GM12878 (cell line): ENCODE measurements around the gene MAP1A. TPM values are rescaled to one million over a fixed set of nuclear protein-coding genes. Genes with fewer than 3 reads are reported as not detected.

Source experiments
- ATAC-seq: fragments of 200-7000 bp; cut with Tn5 transposase; 3 replicates; pipeline ENCODE4 v1.9.1; 2020; ENCODE audit warnings: mild to moderate bottlenecking, moderate library complexity
- BruUV-seq: library from RNA; stranded (reverse); fragments of 400-500 nt; replicated peaks from 2 replicates; lab custom pipeline; 2021; lab: Mats Ljungman, UMichigan
- CTCF ChIA-PET: fragments of 300-600 bp; sonication (Branson Sonifier 250); formaldehyde crosslinking; extraction: SDS; loops from one replicate; lab custom pipeline; 2021; ENCODE audit warnings: inconsistent platforms; lab: Yijun Ruan, JAX
- POLR2A ChIA-PET: fragments of 350-600 bp; formaldehyde crosslinking; extraction: SDS; loops from one replicate; lab custom pipeline; 2021; ENCODE audit warnings: inconsistent platforms; lab: Charles Lee
- RAD21 ChIA-PET: fragments of 300-600 bp; sonication (Branson Sonifier 250); formaldehyde crosslinking; loops from one replicate; lab custom pipeline; 2023; ENCODE audit warnings: antibody characterized with exemption; ENCODE audit not compliant: unreplicated experiment; lab: Charles Lee
- SMC1A ChIA-PET: fragments of 300-600 bp; sonication (Branson Sonifier 250); formaldehyde crosslinking; loops from one replicate; lab custom pipeline; 2023; ENCODE audit not compliant: unreplicated experiment, uncharacterized antibody; lab: Charles Lee
- DNase-seq: peaks from one replicate; pipeline ENCODE4 v3.0.0-alpha.2; 2011; ENCODE audit warnings: low read depth, low spot score
- FAIRE-seq: peaks from 3 replicates; lab custom pipeline; 2011; peaks lifted over from hg19 to GRCh38; lab: Jason Lieb, UNC
- H2AFZ ChIP-seq: 2 replicates; pipeline ENCODE4 v1.6.0; 2011; ENCODE audit warnings: low read depth, low read length, control low read depth; ENCODE audit not compliant: control insufficient read depth
- H3K27ac ChIP-seq: 2 replicates; pipeline ENCODE4 v1.5.1; 2011; ENCODE audit warnings: control low read depth; ENCODE audit not compliant: control insufficient read depth, insufficient read depth
- H3K27me3 ChIP-seq, 2 experiments: replicated peaks in 1 of 2; 2 replicates each; pipeline versions ENCODE4 v1.6.0 to v1.6.1; 2011; ENCODE audit warnings: low read length in 1 of 2; ENCODE audit not compliant: control insufficient read depth in 2 of 2, insufficient read depth in 2 of 2
- H3K36me3 ChIP-seq, 2 experiments: 2 replicates each; pipeline ENCODE4 v1.5.1; 2011; ENCODE audit warnings: low read length in 1 of 2; ENCODE audit not compliant: control insufficient read depth in 2 of 2, insufficient read depth in 2 of 2
- H3K4me1 ChIP-seq: 2 replicates; pipeline ENCODE4 v1.6.1; 2011; ENCODE audit warnings: mild to moderate bottlenecking, low read length, moderate library complexity, mixed read lengths; ENCODE audit not compliant: control insufficient read depth, insufficient read depth
- H3K4me2 ChIP-seq: 2 replicates; pipeline ENCODE4 v1.6.0; 2011; ENCODE audit warnings: control low read depth; ENCODE audit not compliant: control insufficient read depth, insufficient read depth
- H3K4me3 ChIP-seq: fragments of 200-600 bp; sonication (generic); 2 replicates; pipeline ENCODE4 v1.5.1; 2016
- H3K79me2 ChIP-seq: 2 replicates; pipeline ENCODE4 v1.6.0; 2011; ENCODE audit warnings: low read length; ENCODE audit not compliant: control insufficient read depth, insufficient read depth
- H3K9ac ChIP-seq: 2 replicates; pipeline ENCODE4 v1.8.0; 2011; ENCODE audit warnings: low read length, control low read depth, mixed read lengths; ENCODE audit not compliant: control insufficient read depth, insufficient read depth
- H3K9me3 ChIP-seq: replicated peaks from 3 replicates; pipeline ENCODE4 v1.5.1; 2011; ENCODE audit warnings: mild to moderate bottlenecking, low read length; ENCODE audit not compliant: control insufficient read depth, insufficient read depth
- H4K20me1 ChIP-seq: 2 replicates; pipeline ENCODE4 v1.6.0; 2011; ENCODE audit not compliant: control insufficient read depth, insufficient read depth
- CBX5 ChIP-seq: sonication (generic); IDR thresholded peaks from 2 replicates; pipeline ENCODE4 v1.6.1; 2016; ENCODE audit warnings: low read depth, moderate library complexity, mild to moderate bottlenecking, inconsistent platforms
- CEBPB ChIP-seq, 2 experiments: fragments of 150-350 bp in 1 of 2; IDR thresholded peaks; 2 replicates each; pipeline ENCODE4 v1.6.1; 2012 to 2014; ENCODE audit warnings: low read depth in 2 of 2, low read length in 2 of 2, borderline replicate concordance in 1 of 2, inconsistent platforms in 1 of 2
- CTCF ChIP-seq, 3 experiments: IDR thresholded peaks in 2 of 3; conservative IDR thresholded peaks in 1 of 3; 2 replicates each; pipeline ENCODE4 v1.5.1; 2011; ENCODE audit warnings: low read depth in 3 of 3, low read length in 3 of 3, mild to moderate bottlenecking in 3 of 3, control low read depth in 2 of 3, moderate library complexity in 2 of 3, inconsistent platforms in 1 of 3, mixed read lengths in 1 of 3; ENCODE audit not compliant: control insufficient read depth in 2 of 3, insufficient read depth in 1 of 3; ENCODE audit errors: extremely low read depth in 1 of 3
- DPF2 ChIP-seq: fragments of 450-650 bp; IDR thresholded peaks from 2 replicates; pipeline ENCODE4 v1.6.1; 2017; ENCODE audit warnings: mild to moderate bottlenecking
- HCFC1 ChIP-seq: fragments of 150-350 bp; IDR thresholded peaks from 2 replicates; pipeline ENCODE4 v1.6.1; 2014; ENCODE audit warnings: low read length
- HDAC2 ChIP-seq: fragments of 200-600 bp; sonication (generic); IDR thresholded peaks from 2 replicates; pipeline ENCODE4 v1.6.1; 2017
- MEF2B ChIP-seq: fragments of 450-650 bp; IDR thresholded peaks from 2 replicates; pipeline ENCODE4 v1.6.1; 2018; ENCODE audit warnings: mild to moderate bottlenecking, moderate library complexity; ENCODE audit not compliant: partially characterized antibody, poor library complexity, severe bottlenecking
- NKRF ChIP-seq: fragments of 450-650 bp; conservative IDR thresholded peaks from 2 replicates; pipeline ENCODE4 v1.6.1; 2017; ENCODE audit warnings: mild to moderate bottlenecking, moderate library complexity
- PRDM15 ChIP-seq: fragments of 450-650 bp; formaldehyde crosslinking; IDR thresholded peaks from 2 replicates; pipeline ENCODE4 v1.4.0; 2020; ENCODE audit warnings: mild to moderate bottlenecking, moderate library complexity
- SIN3A ChIP-seq: IDR thresholded peaks from 2 replicates; pipeline ENCODE4 v1.6.1; 2012; ENCODE audit warnings: low read depth, low read length, improper control_type of control experiment
- SMAD1 ChIP-seq: fragments of 450-650 bp; IDR thresholded peaks from 2 replicates; pipeline ENCODE4 v1.6.1; 2018; ENCODE audit warnings: mild to moderate bottlenecking, low read depth; ENCODE audit not compliant: partially characterized antibody
- YBX1 ChIP-seq: fragments of 450-650 bp; IDR thresholded peaks from 2 replicates; pipeline ENCODE4 v1.6.1; 2016; ENCODE audit warnings: antibody characterized with exemption
- WGBS: methylation state at CpG from one replicate; pipeline ENCODE4 v1.1.6; 2016; ENCODE audit warnings: low lambda C conversion rate; ENCODE audit not compliant: insufficient replicate concordance, insufficient coverage; ENCODE audit errors: missing lambda C conversion rate; 5-methylcytosine and 5-hydroxymethylcytosine counted together
- in situ Hi-C: fragments of 300-500 bp; cut with MboI; formaldehyde crosslinking; loops from 9 replicates; pipeline ENCODE4 v1.14.3; 2018; ENCODE audit warnings: mixed read lengths
- intact Hi-C: fragments of 100-400 bp; cut with micrococcal nuclease; formaldehyde crosslinking; loops from one replicate; pipeline ENCODE4 v1.14.2; 2022; ENCODE audit not compliant: unreplicated experiment
- polyA plus RNA-seq, 11 experiments: library from polyadenylated mRNA; depleted of rRNA in 4 of 11; unstranded in 6 of 11; stranded (reverse) in 5 of 11; fragments of >200 nt; fragmentation: Nextera tagmentation in 4 of 11; fragmentation: Illumina TruSeq in 1 of 11; extraction: Ambion mirVana in 4 of 11; extraction: Trizol in 1 of 11; gene quantifications; 1 replicate in 1 of 11; 2 replicates in 10 of 11; pipeline versions ENCODE4 v1.2.1 to v1.2.3, GENCODE V29; 2011 to 2016; ENCODE audit warnings: inconsistent platforms in 2 of 11, missing spikeins in 2 of 11, low read depth in 1 of 11
- total RNA-seq, 4 experiments: library from RNA; depleted of rRNA in 3 of 4; stranded (reverse); fragments of >200 nt in 3 of 4; fragmentation: Illumina TruSeq in 1 of 4; extraction: Trizol in 1 of 4; gene quantifications; 2 replicates each; pipeline versions ENCODE4 v1.2.1 to v1.2.3, GENCODE V29; 2013 to 2021

MAP1A gene
- total and polyA plus RNA-seq, 10 of the 15 experiments (the other 5 are each of a cell fraction or from before 2014, with no cell fraction given), result under 0.01 to 0.10 (median 0.05) TPM

GRCh38 chr15:43511012-43511885 lies 6.2 kb upstream of the MAP1A start:
- peak overlapping the region; percentile 64; the same call in 1 of the 2 replicates for H3K4me3 ChIP-seq
- TF ChIP-seq NKRF (no peak), HDAC2 (no peak), CEBPB (IDR thresholded peaks at IDR 0.05; ENCODE audit: borderline replicate concordance in 1 of 2, low read depth in 2 of 2, low read length in 2 of 2) (no peak), DPF2 (0 out of 2 replicates have a peak, but pooled peaks have one; percentile 37), CBX5 (no peak), YBX1 (no peak), PRDM15 (CRISPR knock-in tag) (no peak), HCFC1 (no peak), MEF2B (peak; percentile 81), SIN3A (no peak; the same call in 1 of the 2 replicates), CTCF (IDR thresholded peaks at IDR 0.05 in 2 of 3, conservative IDR thresholded peaks at IDR 0.05 in 1 of 3; ENCODE audit: control insufficient read depth in 2 of 3, extremely low read depth in 1 of 3, insufficient read depth in 1 of 3, low read depth in 3 of 3, low read length in 3 of 3) (peak in 1 of 3 experiments; percentile 13; a peak in 1 of 6 replicates), SMAD1 (no peak)

More at GRCh38 chr15:43511012-43511885, 6.2 kb upstream of the MAP1A start:
- no peak for ATAC-seq
- Histone ChIP-seq H3K27me3 (peaks cover 2 to 3% of the 10 kb centered on the region in 2 experiments; a peak in 3 of 4 replicates), H3K4me2 (peak overlapping the region; percentile 98), H3K27ac (no peak overlapping the region), H3K79me2 (no peaks in the 10 kb centered on the region), H2AFZ (peak overlapping the region; percentile 88), H3K36me3 (no peaks in the 10 kb centered on the region), H3K9ac (no peak overlapping the region), H4K20me1 (no peaks in the 10 kb centered on the region), H3K4me1 (peaks cover 6% of the 10 kb centered on the region), H3K9me3 (no peaks in the 10 kb centered on the region)
- intact Hi-C loops (loop anchor here (5.0 kb wide), 1 partner anchor 69 kb away; no protein-coding TSS in a partner anchor), in situ Hi-C loops (no loop called here)
- DNase-seq, result no peak
- ChIA-PET POLR2A (interaction anchor here (0.6 to 1.9 kb wide), 6 partner anchors 10 to 298 kb away, joined by 3 to 14 read pairs (median 4); partner anchors contain the start of gene TP53BP1), CTCF (interaction anchor here (0.7 to 8.3 kb wide), 9 partner anchors 11 to 164 kb away, joined by 3 to 88 read pairs (median 5); partner anchors contain the start of gene TP53BP1), RAD21 (interaction anchor here (0.6 to 2.3 kb wide), 8 partner anchors 15 to 238 kb away, joined by 3 to 18 read pairs (median 4); partner anchors contain the start of gene TP53BP1), SMC1A (interaction anchor here (0.9 to 2.3 kb wide), 11 partner anchors 10 to 254 kb away, joined by 3 to 7 read pairs (median 4); partner anchors contain the start of genes TP53BP1, TUBGCP4 and ZSCAN29)
- BruUV-seq, result no TSS peak
- FAIRE-seq, result no peak
- 8% methylated on average over 39 of the region's 39 CpGs for WGBS
